HepG2 (cell line): Measurements from ENCODE around the gene RNF40. TPM values are rescaled to one million over a fixed set of nuclear protein-coding genes. Genes with fewer than 3 reads are reported as not detected.

Source experiments
- ATAC-seq: fragments of 200-7000 bp; cut with Tn5 transposase; 3 replicates; pipeline ENCODE4 v1.9.1; 2020; ENCODE audit warnings: mild to moderate bottlenecking, moderate library complexity
- BruUV-seq: library from RNA; stranded (reverse); fragments of 400-500 nt; replicated peaks from 2 replicates; lab custom pipeline; 2021; lab: Mats Ljungman, UMichigan
- CTCF ChIA-PET: fragments of 300-600 bp; formaldehyde crosslinking; extraction: SDS; loops from one replicate; lab custom pipeline; 2021; ENCODE audit warnings: low total read pairs, inconsistent platforms, low intra/inter-chr PET ratio; lab: Yijun Ruan, JAX
- POLR2A ChIA-PET: fragments of 350-600 bp; sonication (Branson Sonifier 250); formaldehyde crosslinking; loops from one replicate; lab custom pipeline; 2020; ENCODE audit warnings: antibody characterized with exemption, inconsistent platforms; lab: Yijun Ruan, JAX
- DNase-seq: peaks from one replicate; pipeline ENCODE4 v3.0.0-alpha.2; 2015; ENCODE audit warnings: low spot score
- FAIRE-seq: peaks from 3 replicates; lab custom pipeline; 2011; peaks lifted over from hg19 to GRCh38; lab: Jason Lieb, UNC
- H2AFZ ChIP-seq: one replicate; pipeline ENCODE4 v1.6.1; 2011; ENCODE audit warnings: low read length, inconsistent platforms
- H3K27ac ChIP-seq: fragments of 300-600 bp; 3 replicates; pipeline ENCODE4 v1.8.0; 2011; ENCODE audit warnings: mixed run types, mild to moderate bottlenecking, mixed read lengths, low read length, inconsistent platforms; ENCODE audit not compliant: insufficient read depth; ENCODE audit errors: extremely low read length
- H3K27me3 ChIP-seq, 2 experiments: fragments of 200-600 bp in 1 of 2; 2 replicates in 1 of 2; 3 replicates in 1 of 2; pipeline versions ENCODE4 v1.6.0 to v1.8.0; 2011; ENCODE audit warnings: low read length in 2 of 2, mild to moderate bottlenecking in 2 of 2, moderate library complexity in 2 of 2, inconsistent platforms in 1 of 2; ENCODE audit not compliant: insufficient read depth in 2 of 2, control insufficient read depth in 1 of 2
- H3K36me3 ChIP-seq, 2 experiments: fragments of 200-600 bp in 1 of 2; replicated peaks in 1 of 2; 2 replicates in 1 of 2; 3 replicates in 1 of 2; pipeline versions ENCODE4 v1.5.1 to v1.8.0; 2011; ENCODE audit warnings: low read length in 2 of 2, inconsistent platforms in 1 of 2; ENCODE audit not compliant: insufficient read depth in 2 of 2, control insufficient read depth in 1 of 2
- H3K4me1 ChIP-seq: 2 replicates; pipeline ENCODE4 v1.5.1; 2012; ENCODE audit warnings: low read length, inconsistent platforms; ENCODE audit not compliant: insufficient read depth
- H3K4me2 ChIP-seq: 2 replicates; pipeline ENCODE4 v1.6.0; 2011; ENCODE audit warnings: low read depth, low read length, inconsistent platforms
- H3K4me3 ChIP-seq, 3 experiments: fragments of 200-600 bp in 1 of 3; sonication (generic), shearing (Covaris generic) in 1 of 3; replicated peaks in 1 of 3; 2 replicates each; pipeline ENCODE4 v1.5.1; 2011 to 2016; ENCODE audit warnings: low read length in 3 of 3, inconsistent platforms in 2 of 3, low read depth in 2 of 3, mild to moderate bottlenecking in 2 of 3, control low read depth in 1 of 3, mixed read lengths in 1 of 3; ENCODE audit not compliant: insufficient read depth in 1 of 3
- H3K79me2 ChIP-seq: one replicate; pipeline ENCODE4 v1.6.1; 2011; ENCODE audit warnings: low read length, inconsistent platforms; ENCODE audit not compliant: insufficient read depth
- H3K9ac ChIP-seq: 2 replicates; pipeline ENCODE4 v1.6.0; 2011; ENCODE audit warnings: mild to moderate bottlenecking, low read depth, low read length, inconsistent platforms; ENCODE audit not compliant: insufficient read depth
- H3K9me3 ChIP-seq: 2 replicates; pipeline ENCODE4 v1.5.1; 2012; ENCODE audit warnings: mild to moderate bottlenecking, low read length
- H4K20me1 ChIP-seq: 2 replicates; pipeline ENCODE4 v1.6.0; 2011; ENCODE audit warnings: inconsistent platforms, mild to moderate bottlenecking, low read length, moderate library complexity; ENCODE audit not compliant: insufficient read depth
- AGO2 ChIP-seq: fragments of 200-400 bp; formaldehyde crosslinking; optimal IDR thresholded peaks from 2 replicates; pipeline ENCODE3; 2017; ENCODE audit warnings: mild to moderate bottlenecking, low read depth, low read length, moderate library complexity
- ATRX ChIP-seq: sonication (generic); formaldehyde crosslinking; IDR thresholded peaks from 2 replicates; pipeline ENCODE4 v1.4.0; 2020; ENCODE audit warnings: missing genetic modification reagents, borderline replicate concordance
- HES4 ChIP-seq: sonication (generic); formaldehyde crosslinking; IDR thresholded peaks from 2 replicates; pipeline ENCODE4 v1.9.0; 2021; ENCODE audit warnings: mild to moderate bottlenecking, missing genetic modification reagents, borderline replicate concordance
- KLF16 ChIP-seq, 2 experiments: sonication (generic) in 1 of 2; formaldehyde crosslinking in 1 of 2; IDR thresholded peaks; 2 replicates each; pipeline versions ENCODE4 v1.6.1 to v1.8.0; 2016 to 2023; ENCODE audit warnings: missing genetic modification reagents in 2 of 2, missing compliant biosample characterization in 1 of 2
- MED1 ChIP-seq: sonication (generic); formaldehyde crosslinking; IDR thresholded peaks from 2 replicates; pipeline ENCODE4 v1.4.0; 2020; ENCODE audit warnings: missing genetic modification reagents
- MTA1 ChIP-seq: sonication (generic); formaldehyde crosslinking; IDR thresholded peaks from 2 replicates; pipeline ENCODE4 v1.4.0; 2020; ENCODE audit warnings: missing genetic modification reagents, mild to moderate bottlenecking, borderline replicate concordance
- NONO ChIP-seq, 2 experiments: fragments of 450-650 bp in 1 of 2; sonication (generic) in 1 of 2; formaldehyde crosslinking in 1 of 2; IDR thresholded peaks in 1 of 2; conservative IDR thresholded peaks in 1 of 2; 2 replicates each; pipeline versions ENCODE4 v1.6.1 to v1.8.0; 2017 to 2022; ENCODE audit warnings: mild to moderate bottlenecking in 1 of 2, missing genetic modification reagents in 1 of 2, moderate library complexity in 1 of 2
- PAF1 ChIP-seq: IDR thresholded peaks from 2 replicates; pipeline ENCODE4 v1.6.1; 2016; ENCODE audit warnings: missing genetic modification reagents, missing compliant biosample characterization
- PHF8 ChIP-seq: sonication (generic); formaldehyde crosslinking; IDR thresholded peaks from 2 replicates; pipeline ENCODE4 v1.5.0; 2020; ENCODE audit warnings: missing genetic modification reagents
- POLR2A ChIP-seq, 2 experiments: IDR thresholded peaks; 2 replicates each; pipeline ENCODE4 v1.6.1; 2011; ENCODE audit warnings: low read depth in 2 of 2, low read length in 2 of 2, mild to moderate bottlenecking in 1 of 2, moderate library complexity in 1 of 2; ENCODE audit not compliant: insufficient read depth in 1 of 2
- POLR2AphosphoS5 ChIP-seq: IDR thresholded peaks from 2 replicates; pipeline ENCODE4 v1.6.1; 2012; ENCODE audit warnings: low read depth, low read length
- RBM22 ChIP-seq: fragments of 200-400 bp; formaldehyde crosslinking; optimal IDR thresholded peaks from 2 replicates; pipeline ENCODE3; 2017; ENCODE audit warnings: mild to moderate bottlenecking, low read length, moderate library complexity
- SAFB2 ChIP-seq: sonication (generic); formaldehyde crosslinking; IDR thresholded peaks from 2 replicates; pipeline ENCODE4 v1.5.1; 2020; ENCODE audit warnings: missing genetic modification reagents, low read depth, mild to moderate bottlenecking, borderline replicate concordance
- SIX1 ChIP-seq: sonication (generic); formaldehyde crosslinking; IDR thresholded peaks from 2 replicates; pipeline ENCODE4 v1.4.0; 2020; ENCODE audit warnings: missing genetic modification reagents, borderline replicate concordance
- ZBTB10 ChIP-seq: sonication (generic); formaldehyde crosslinking; IDR thresholded peaks from 2 replicates; pipeline ENCODE4 v1.4.0; 2020; ENCODE audit warnings: missing genetic modification reagents, borderline replicate concordance
- ZBTB7A ChIP-seq: sonication (generic); formaldehyde crosslinking; IDR thresholded peaks from 2 replicates; pipeline ENCODE4 v1.8.0; 2022; ENCODE audit warnings: mild to moderate bottlenecking, missing genetic modification reagents
- ZNF333 ChIP-seq: sonication (generic); formaldehyde crosslinking; IDR thresholded peaks from 2 replicates; pipeline ENCODE4 v1.4.0; 2020; ENCODE audit warnings: mild to moderate bottlenecking, missing genetic modification reagents, borderline replicate concordance
- ZNF574 ChIP-seq: sonication (generic); formaldehyde crosslinking; IDR thresholded peaks from 2 replicates; pipeline ENCODE4 v1.4.0; 2020; ENCODE audit warnings: missing genetic modification reagents
- WGBS: methylation state at CpG from one replicate; pipeline ENCODE4 v1.1.6; 2017; ENCODE audit warnings: low lambda C conversion rate; 5-methylcytosine and 5-hydroxymethylcytosine counted together
- in situ Hi-C: cut with HindIII; loops from 2 replicates; pipeline ENCODE4 v1.10.0; 2017; ENCODE audit warnings: low pct_unique_long_range_greater_than_20kb; ENCODE audit not compliant: extremely low pct_ligation_motif_present
- intact Hi-C: fragments of 100-400 bp; cut with micrococcal nuclease; formaldehyde crosslinking; loops from one replicate; pipeline ENCODE4 v1.10.0; 2022; ENCODE audit not compliant: unreplicated experiment
- polyA plus RNA-seq, 8 experiments: library from polyadenylated mRNA; depleted of rRNA in 3 of 8; stranded (reverse) in 7 of 8; unstranded in 1 of 8; fragments of >200 nt; fragmentation: Illumina TruSeq in 4 of 8; extraction: Trizol in 4 of 8; gene quantifications; 2 replicates each; pipeline versions ENCODE4 v1.2.1 to v1.2.3, GENCODE V29; 2011 to 2016; ENCODE audit warnings: low read depth in 4 of 8, missing spikeins in 1 of 8, mixed read lengths in 1 of 8; ENCODE audit not compliant: insufficient read depth in 1 of 8
- total RNA-seq, 5 experiments: library from RNA; depleted of rRNA; stranded (reverse); fragments of >200 nt; fragmentation: Illumina TruSeq; extraction: Trizol; gene quantifications; 2 replicates each; pipeline ENCODE4 v1.2.3, GENCODE V29; 2016; ENCODE audit warnings: low read depth in 1 of 5

The RNF40 gene
- total and polyA plus RNA-seq, 2 of the 13 experiments (the other 11 are each of a cell fraction or from before 2014, with no cell fraction given), result 84.0 to 85.6 TPM

- Histone ChIP-seq H3K27me3 (no peaks in the 10 kb centered on the region; a peak in 1 of 5 replicates), H4K20me1 (no peaks in the 10 kb centered on the region; the same call in 1 of the 2 replicates), H3K4me1 (peaks cover 36% of the 10 kb centered on the region), H3K79me2 (peaks cover 9% of the 10 kb centered on the region), H2AFZ (no peak overlapping the region), H3K4me3 (no peak overlapping the region), H3K9ac (no peak overlapping the region), H3K9me3 (no peaks in the 10 kb centered on the region), H3K36me3 (peaks cover 16 to 36% of the 10 kb centered on the region in 2 experiments), H3K4me2 (no peak overlapping the region), H3K27ac (no peak overlapping the region)
- ATAC-seq (no peak), DNase-seq (no peak), FAIRE-seq (no peak)
- intact Hi-C loops, result loop anchor here (5.0 kb wide), 1 partner anchor 34 kb away; no protein-coding TSS in a partner anchor
- CTCF ChIA-PET, result no interaction called here
- WGBS, result 97% methylated on average over 14 of the region's 14 CpGs
- no TSS peak for BruUV-seq
- in situ Hi-C loops, result no loop called here
- POLR2A ChIA-PET, result interaction anchor here (1.2 to 3.1 kb wide), 5 partner anchors 8 to 61 kb away, joined by 3 to 10 read pairs (median 6); partner anchors contain the start of genes PHKG2 and ZNF629
- no peak for TF ChIP-seq PHF8 (CRISPR knock-in tag)
- TF ChIP-seq SAFB2 (CRISPR knock-in tag), result 0 out of 2 replicates have a peak, but pooled peaks have one; percentile 47
- TF ChIP-seq PAF1 (CRISPR knock-in tag), result 0 out of 2 replicates have a peak, but pooled peaks have one; percentile 35
- TF ChIP-seq NONO (IDR thresholded peaks at IDR 0.05), result no peak
- 0 out of 2 replicates have a peak, but pooled peaks have one; percentile 18 for TF ChIP-seq NONO (CRISPR knock-in tag; conservative IDR thresholded peaks at IDR 0.05)
- TF ChIP-seq SIX1 (CRISPR knock-in tag), result 0 out of 2 replicates have a peak, but pooled peaks have one; percentile 32
- no peak for TF ChIP-seq ZBTB7A (CRISPR knock-in tag)
- 0 out of 2 replicates have a peak, but pooled peaks have one; percentile 30 for TF ChIP-seq ZNF333
- TF ChIP-seq AGO2, result peak; percentile 81
- 0 out of 4 replicates have a peak, but pooled peaks of 1 of the 2 experiments have one; percentile 29 for TF ChIP-seq KLF16 (CRISPR knock-in tag; IDR thresholded peaks at IDR 0.05)
- TF ChIP-seq ZBTB10 (CRISPR knock-in tag), result no peak
- TF ChIP-seq HES4 (CRISPR knock-in tag), result peak; percentile 25; the same call in 1 of the 2 replicates
- TF ChIP-seq MED1 (CRISPR knock-in tag), result peak; percentile 11; the same call in 1 of the 2 replicates
- TF ChIP-seq POLR2AphosphoS5, result peak; percentile 30
- TF ChIP-seq ZNF574 (CRISPR knock-in tag), result peak; percentile 13
- TF ChIP-seq RBM22, result peak; percentile 91
- no peak for TF ChIP-seq ATRX
- peak in 1 of 2 experiments; percentile 55; a peak in 3 of 4 replicates for TF ChIP-seq POLR2A (IDR thresholded peaks at IDR 0.05; ENCODE audit: insufficient read depth in 1 of 2, low read depth in 2 of 2, low read length in 2 of 2)
- 0 out of 2 replicates have a peak, but pooled peaks have one; percentile 22 for TF ChIP-seq MTA1 (CRISPR knock-in tag)
These were observed 16.6 kb downstream of the RNF40 start for GRCh38 chr16:30778549-30779244.
